Hematopoietic multipotent progenitor cell treated with erythropoietin and hydrocortisone succinate and interleukin-3 and kit ligand, for 4 days (in vitro differentiated cells): ENCODE data around the gene APOM.
A peak's percentile ranks its signal among the peaks of the same experiment; 100 is the strongest.

Source experiments
- DNase-seq: peaks from one replicate; pipeline ENCODE4 v3.0.0-alpha.2; 2015

APOM gene

GRCh38 chr6:31631681-31632278, 23.9 kb upstream of the APOM start:
- DNase-seq: no peak

GRCh38 chr6:31632279-31632946, 23.3 kb upstream of the APOM start:
- no peak for DNase-seq

GRCh38 chr6:31633447-31633846, 22.2 kb upstream of the APOM start:
- DNase-seq: no peak

GRCh38 chr6:31634131-31634530, 21.6 kb upstream of the APOM start:
- no peak for DNase-seq

- DNase-seq: no peak
These were observed 20.6 kb upstream of the APOM start for GRCh38 chr6:31634969-31635575.

GRCh38 chr6:31636698-31637596, 18.7 kb upstream of the APOM start:
- no peak for DNase-seq

- DNase-seq: no peak
These were observed 16.7 kb upstream of the APOM start for GRCh38 chr6:31639043-31639442.

- no peak for DNase-seq
These were observed 16.2 kb upstream of the APOM start for GRCh38 chr6:31639449-31639861.

GRCh38 chr6:31640612-31641011, 15.1 kb upstream of the APOM start:
- DNase-seq: no peak

- no peak for DNase-seq
These were observed 14.3 kb upstream of the APOM start for GRCh38 chr6:31641370-31641769.

GRCh38 chr6:31642798-31643570, 12.7 kb upstream of the APOM start:
- DNase-seq: no peak

- no peak for DNase-seq
These were observed 11.8 kb upstream of the APOM start for GRCh38 chr6:31643818-31644454.

GRCh38 chr6:31645325-31645724, 10.4 kb upstream of the APOM start:
- no peak for DNase-seq

- DNase-seq: peak; percentile 88
These were observed 4.0 kb upstream of the APOM start for GRCh38 chr6:31651602-31652191.

- peak; percentile 98 for DNase-seq
These were observed 2.6 kb upstream of the APOM start for GRCh38 chr6:31652925-31653724.

- no peak for DNase-seq
These were observed 933 bp upstream of the APOM start for GRCh38 chr6:31654574-31655348.

- peak; percentile 35 for DNase-seq
These were observed 1.9 kb downstream of the APOM start for GRCh38 chr6:31657406-31658157.

GRCh38 chr6:31658158-31658688, 2.5 kb downstream of the APOM start:
- DNase-seq: no peak
